Erythroblast (primary cell): ENCODE results near the gene PDE4D.

Source experiments
- GATA1 ChIP-seq: IDR thresholded peaks from 2 replicates; pipeline ENCODE4 v1.6.1; 2011; ENCODE audit warnings: low read depth, mild to moderate bottlenecking, control low read depth, low read length, moderate library complexity
- POLR2A ChIP-seq: IDR thresholded peaks from 2 replicates; pipeline ENCODE4 v1.6.1; 2011; ENCODE audit warnings: mild to moderate bottlenecking, low read length

DNA sequence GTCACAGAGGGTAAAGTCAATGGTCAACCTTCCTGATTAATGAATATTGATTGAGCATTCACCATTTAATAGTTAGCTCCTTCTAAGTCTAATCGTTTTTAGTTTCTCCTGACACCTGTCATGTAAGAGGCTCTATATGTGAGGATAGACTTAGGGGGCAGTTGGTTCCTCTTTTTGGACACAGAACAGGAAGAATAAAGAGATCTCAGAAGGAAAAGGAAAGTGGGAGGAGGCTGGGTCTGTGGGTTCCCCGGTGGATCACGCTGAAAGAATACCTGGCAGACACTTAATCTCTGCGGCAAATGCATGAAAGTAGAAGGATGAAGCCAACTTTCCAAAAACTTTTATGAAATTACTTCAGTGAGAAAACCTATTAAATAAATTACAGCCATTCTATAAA is 98.4 kb downstream of the PDE4D start:
- no peak for TF ChIP-seq POLR2A
- no peak for TF ChIP-seq GATA1
